M059J (cell line): ENCODE data around the gene SKA1. TPM values are rescaled to one million over a fixed set of nuclear protein-coding genes. Genes with fewer than 3 reads are reported as not detected.
A peak's percentile ranks its signal among the peaks of the same experiment; 100 is the strongest.
"Not testable (repeated sequence)": the region's sequence is repeated elsewhere in the genome, so short reads cannot be mapped to it uniquely, and the experiment has no call there.

ENCODE experiments used
- DNase-seq: peaks from one replicate; pipeline ENCODE4 v3.0.0-alpha.2; 2012; ENCODE audit warnings: low read depth
- total RNA-seq: library from RNA; depleted of rRNA; stranded (reverse); fragments of >200 nt; shearing (Covaris generic); gene quantifications from 2 replicates; pipeline ENCODE4 v1.2.3, GENCODE V29; 2014; rRNA removed

SKA1 gene
- total RNA-seq, 1 experiment from 2014 or later, result 51.7 TPM

DNA sequence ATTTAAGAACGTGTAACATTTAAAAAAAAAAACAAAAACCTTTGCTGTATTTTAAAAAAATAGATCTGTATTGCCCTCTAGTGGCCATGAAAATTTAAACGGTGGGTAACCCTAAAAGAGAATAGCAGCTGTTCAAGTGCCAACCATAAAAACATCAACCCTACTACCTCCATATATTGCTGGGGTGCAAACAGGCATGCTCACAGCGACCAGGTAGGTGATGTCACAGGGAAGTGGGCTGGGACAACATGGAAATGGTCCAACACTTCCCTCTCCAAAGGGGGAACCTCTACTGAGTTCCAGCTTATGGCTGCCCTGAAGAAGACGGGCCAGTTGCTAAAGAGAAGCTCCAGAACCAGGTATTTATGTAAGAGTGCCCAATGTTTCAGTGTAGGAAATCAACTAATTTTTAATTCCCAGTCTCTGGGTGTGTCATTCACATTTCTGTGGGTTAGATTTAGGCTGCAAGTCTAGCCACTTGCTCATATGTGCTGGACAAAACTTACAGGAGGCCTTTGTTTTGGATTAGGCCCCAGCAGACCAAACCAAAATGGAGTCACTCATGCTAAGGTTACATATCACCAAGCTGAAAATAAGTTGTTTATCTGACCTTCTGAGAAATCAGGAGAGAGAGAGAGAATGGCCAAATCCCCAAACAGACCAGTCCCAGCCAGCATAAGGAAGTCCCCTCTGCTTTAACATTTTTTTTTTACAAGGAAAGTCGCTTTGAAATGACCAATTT is 54.5 kb downstream of the SKA1 start:
- peak; percentile 13 for DNase-seq

DNA sequence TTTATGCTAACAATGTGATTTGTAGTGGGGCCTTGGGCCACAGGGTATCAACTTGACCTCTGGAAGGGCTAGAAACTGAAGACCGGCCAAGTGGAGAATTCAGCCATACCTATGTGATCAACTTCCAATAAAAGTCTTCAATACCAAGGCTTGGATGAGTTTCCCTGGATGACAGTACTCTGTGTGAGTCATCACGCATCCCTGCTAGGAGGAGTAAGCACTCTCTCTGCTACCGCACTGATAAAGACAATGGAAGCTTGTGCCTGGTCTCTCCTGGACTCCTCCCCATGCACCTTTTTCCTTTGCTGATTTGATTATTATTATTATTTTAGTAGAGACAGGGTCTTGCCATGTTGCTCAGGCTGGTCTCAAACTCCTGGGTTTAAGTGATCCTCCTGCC is 58.1 kb downstream of the SKA1 start:
- DNase-seq, result no peak

DNA sequence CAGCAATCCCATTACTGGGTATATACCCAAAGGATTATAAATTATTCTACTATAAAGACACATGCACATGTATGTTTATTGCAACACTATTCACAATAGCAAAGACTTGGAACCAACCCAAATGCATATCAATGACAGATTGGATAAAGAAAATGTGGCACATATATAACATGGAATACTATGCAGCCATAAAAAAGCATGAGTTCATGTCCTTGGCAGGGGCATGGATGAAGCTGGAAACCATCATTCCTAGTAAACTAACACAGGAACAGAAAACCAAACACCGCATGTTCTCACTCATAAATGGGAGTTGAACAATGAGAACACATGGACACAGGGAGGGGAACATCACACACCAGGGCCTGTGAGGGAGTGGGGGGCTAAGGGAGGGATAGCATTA is 61.9 kb downstream of the SKA1 start:
- not testable (repeated sequence) for DNase-seq

DNA sequence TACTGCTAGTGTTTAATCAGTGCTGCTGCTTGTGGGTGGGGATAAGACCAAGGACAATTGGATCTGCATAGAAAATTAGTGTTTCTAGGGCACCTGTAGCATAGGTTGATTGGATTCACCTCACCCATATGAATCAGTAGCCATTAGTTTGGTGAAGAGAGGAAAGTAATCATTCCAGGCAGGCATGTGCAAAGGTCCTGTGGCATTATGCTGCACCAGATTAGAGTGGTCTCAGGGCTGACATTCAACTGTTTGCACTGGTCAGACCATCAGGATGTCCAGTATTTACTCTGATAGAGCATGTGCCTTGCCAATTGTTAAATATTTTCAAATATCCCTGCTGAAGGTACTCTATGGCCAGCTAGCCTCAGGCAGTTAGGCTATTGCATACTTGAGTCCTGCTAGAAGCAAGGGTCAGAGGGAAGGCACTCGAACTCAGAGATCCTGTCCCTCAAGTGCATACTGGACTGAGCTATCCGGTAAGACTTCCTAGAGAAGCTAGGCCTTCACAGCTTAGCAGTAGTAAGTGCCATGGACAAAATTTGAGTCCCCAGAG is 64.7 kb downstream of the SKA1 start:
- DNase-seq, result no peak

DNA sequence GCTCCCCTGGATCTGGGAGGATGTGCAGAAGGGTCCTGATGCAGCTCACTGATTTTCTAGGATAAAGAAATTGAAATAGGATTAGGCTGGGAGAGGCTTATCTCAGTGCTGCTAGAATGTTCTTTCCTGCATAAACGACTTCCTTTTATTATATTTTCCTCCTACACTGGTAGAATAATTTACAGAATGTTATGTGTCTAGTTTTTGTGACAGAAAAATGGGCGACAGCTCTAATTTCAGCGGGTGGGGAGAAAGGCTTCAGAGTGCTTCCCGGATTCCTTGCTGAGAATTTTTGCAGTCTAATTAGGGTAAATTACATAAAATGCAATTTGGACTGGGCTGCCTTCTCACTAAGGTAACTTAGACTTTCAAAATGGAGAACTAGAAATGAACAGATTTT is 66.2 kb downstream of the SKA1 start:
- DNase-seq, result no peak

DNA sequence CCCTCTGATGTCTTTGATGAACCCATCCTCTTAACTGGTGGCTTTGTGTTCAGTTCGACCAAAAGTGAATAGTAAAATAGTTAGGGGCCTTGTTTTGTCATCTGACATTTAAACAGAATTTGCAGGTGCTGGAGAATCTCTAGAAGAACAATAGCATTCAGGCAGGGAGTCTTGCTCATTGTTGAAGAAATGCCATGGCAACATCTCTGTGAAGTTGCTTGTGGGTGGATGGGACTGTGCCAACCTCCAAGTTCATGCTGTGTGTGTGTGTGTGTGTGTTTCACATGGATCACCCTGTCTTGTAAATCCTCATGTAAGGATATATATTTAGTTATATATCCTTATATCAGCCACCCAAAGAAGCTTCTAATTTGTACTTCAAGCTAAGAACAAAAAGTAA is 66.7 kb downstream of the SKA1 start:
- DNase-seq, result no peak

Other genes starting within 250 kb of the SKA1 start
- gene MYO5B, start 179.9 kb upstream of the SKA1 start, total RNA-seq, result 4.1 and 5.5 TPM in 2 replicates
- gene CFAP53, start 108.6 kb upstream of the SKA1 start, total RNA-seq, result 0.15 TPM in 1 of 2 replicates, not detected in the other
- gene MBD1, start 93.5 kb upstream of the SKA1 start, total RNA-seq, result 64.0 and 64.1 TPM in 2 replicates
- 19.0 and 32.4 TPM in 2 replicates for gene CXXC1, start 87.4 kb upstream of the SKA1 start, total RNA-seq
- gene MAPK4, start 185.0 kb downstream of the SKA1 start, total RNA-seq, result not detected in 2 replicates